Spleen (tissue), 11 donors: ENCODE data around the gene JTB. TPM values are rescaled to one million over a fixed set of nuclear protein-coding genes. Genes with fewer than 3 reads are reported as not detected.

Experiments
- DNase-seq: peaks from one replicate; pipeline ENCODE4 v3.0.0-alpha.2; 2020
- H3K27ac ChIP-seq, 8 donors: fragments of 200-600 bp; sonication (generic) in 7 of 8; 1 replicate in 4 of 8; 2 replicates in 4 of 8; pipeline versions ENCODE4 v1.5.0 to v1.8.0; 2016 to 2021; ENCODE audit warnings: inconsistent platforms in 4 of 8, mild to moderate bottlenecking in 4 of 8, moderate library complexity in 1 of 8
- H3K27me3 ChIP-seq, 7 donors: fragments of 200-600 bp; sonication (generic) in 6 of 7; replicated peaks in 1 of 7; 1 replicate in 4 of 7; 2 replicates in 3 of 7; pipeline versions ENCODE4 v1.5.0 to v1.8.0; 2016 to 2021; ENCODE audit warnings: inconsistent platforms in 3 of 7, mild to moderate bottlenecking in 1 of 7
- H3K36me3 ChIP-seq, 6 donors: fragments of 200-600 bp; sonication (generic) in 5 of 6; 1 replicate in 4 of 6; 2 replicates in 2 of 6; pipeline versions ENCODE4 v1.5.0 to v1.8.0; 2016 to 2021; ENCODE audit warnings: inconsistent platforms in 2 of 6
- H3K4me1 ChIP-seq, 6 donors: fragments of 200-600 bp; sonication (generic) in 5 of 6; 1 replicate in 3 of 6; 2 replicates in 3 of 6; pipeline versions ENCODE4 v1.5.0 to v1.8.0; 2016 to 2021; ENCODE audit warnings: inconsistent platforms in 3 of 6
- H3K4me3 ChIP-seq, 8 donors: fragments of 200-600 bp; sonication (generic) in 7 of 8; 1 replicate in 4 of 8; 2 replicates in 4 of 8; pipeline versions ENCODE4 v1.5.0 to v1.8.0; 2016 to 2021; ENCODE audit warnings: inconsistent platforms in 4 of 8, mild to moderate bottlenecking in 4 of 8, moderate library complexity in 2 of 8
- H3K9me3 ChIP-seq, 8 donors: fragments of 200-600 bp; sonication (generic) in 7 of 8; 1 replicate in 4 of 8; 2 replicates in 4 of 8; pipeline versions ENCODE4 v1.5.0 to v1.8.0; 2016 to 2021; ENCODE audit warnings: inconsistent platforms in 4 of 8
- POLR2A ChIP-seq, 3 donors: fragments of 450-650 bp; IDR thresholded peaks; one replicate each; pipeline ENCODE4 v1.5.1; 2017; ENCODE audit warnings: antibody characterized with exemption in 3 of 3, mild to moderate bottlenecking in 1 of 3
- POLR2AphosphoS5 ChIP-seq, 3 donors: sonication (generic); formaldehyde crosslinking; IDR thresholded peaks; one replicate each; pipeline ENCODE4 v1.5.1; 2017; ENCODE audit warnings: antibody characterized with exemption in 3 of 3
- WGBS, 5 donors: extraction: QIAGEN DNeasy Blood & Tissue Kit in 3 of 5; methylation state at CpG; one replicate each; pipeline versions ENCODE4 v1.1.5 to v1.1.7; 2013 to 2018; 5-methylcytosine and 5-hydroxymethylcytosine counted together
- intact Hi-C: fragments of 100-400 bp; cut with DNase I; formaldehyde crosslinking; loops from one replicate; pipeline ENCODE4 v1.15.0; 2023; ENCODE audit warnings: low total_unique reads
- polyA plus RNA-seq, 3 donors: library from polyadenylated mRNA; stranded (reverse); fragments of 200-250 nt; gene quantifications; one replicate each; pipeline ENCODE4 v1.2.1, GENCODE V29; 2013
- total RNA-seq, 7 donors: library from RNA; depleted of rRNA in 3 of 7; stranded (reverse); fragments of >200 nt in 3 of 7; fragmentation: NEBNext Ultra II Directional in 4 of 7; extraction: Animal tissue kit (Norgen Biotek cat#: 25700) in 4 of 7; gene quantifications; one replicate each; pipeline versions ENCODE4 v1.1.0 to v1.2.1, GENCODE V29; 2016 to 2021
- TF ChIP-seq, protein P1 (sequence below), 11 experiments: fragments of 200-600 bp in 7 of 11; fragments of 450-650 bp in 4 of 11; sonication (generic) in 4 of 11; IDR thresholded peaks in 8 of 11; conservative IDR thresholded peaks in 3 of 11; 1 replicate in 7 of 11; 2 replicates in 4 of 11; pipeline versions ENCODE4 v1.4.0 to v1.8.0; 2016 to 2021; ENCODE audit warnings: antibody characterized with exemption in 11 of 11, inconsistent platforms in 4 of 11, mild to moderate bottlenecking in 1 of 11
- donor health status: healthy with polysubstance abuse.
- donor health status: DM: no; HTN: no; CAD: no; lungs with moderate emphysema.
- donor health status: DM: no; HTN: no; CAD: no.
- donor health status: Bipolar disorder and iron deficiency.
- donor health status: healthy.
- donor health status: DM: no; HTN: no; CAD: no.
- donor health status: DM: yes; HTN: yes; CAD: no.

JTB gene
- total and polyA plus RNA-seq, 10 donors = 97.9 to 243 (median 194) TPM

DNA sequence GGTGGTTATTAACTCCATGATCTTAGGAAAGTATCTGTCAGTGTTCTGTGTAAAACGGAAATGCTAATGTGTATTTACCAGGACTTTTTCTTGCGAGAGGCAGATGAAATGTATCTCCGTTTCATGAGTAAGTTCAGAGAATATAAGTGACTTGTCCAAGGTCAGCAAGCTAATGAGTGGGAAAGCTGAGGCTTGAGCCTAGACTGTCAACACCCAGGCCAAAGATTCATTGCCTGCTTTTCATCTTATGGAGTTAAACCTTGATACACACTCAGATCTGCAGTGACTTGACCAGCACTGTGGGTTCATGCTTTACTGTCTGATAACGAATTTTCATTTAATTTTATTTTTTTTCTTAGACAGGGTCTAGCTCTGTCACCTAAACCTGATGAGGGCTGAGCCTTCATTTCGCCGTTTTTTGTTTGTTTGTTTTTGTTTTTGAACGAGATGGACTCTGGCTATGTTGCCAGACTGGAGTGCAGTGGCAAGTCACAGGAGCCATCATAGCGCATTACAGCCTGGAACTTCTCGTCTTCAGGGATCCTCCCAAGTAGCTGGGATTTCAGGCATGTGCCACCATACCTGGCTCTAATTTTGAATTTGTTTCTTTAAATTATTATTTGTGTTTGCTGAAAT, 918 bp upstream of the JTB start:
- Histone ChIP-seq H3K27me3 (no peaks in the 10 kb centered on the region), H3K36me3 (peaks cover 0 to 58% (median 26%) of the 10 kb centered on the region in 6 donors), H3K4me1 (peaks cover 20 to 80% (median 54%) of the 10 kb centered on the region in 6 donors), H3K4me3 (peak overlapping the region in 7 of 8 donors; percentile 84 to 98 (median 95)), H3K27ac (peak overlapping the region; percentile 91 to 98 (median 94)), H3K9me3 (no peaks in the 10 kb centered on the region)
- intact Hi-C loops = no loop called here
- WGBS, 5 donors = 60 to 79% (median 69%) methylated on average over 9 of the region's 9 CpGs
- peak; percentile 16 for DNase-seq
- TF ChIP-seq POLR2A (IDR thresholded peaks at IDR 0.05) (no peak), POLR2AphosphoS5 (IDR thresholded peaks at IDR 0.05) (no peak)
- TF ChIP-seq, protein P1, sequence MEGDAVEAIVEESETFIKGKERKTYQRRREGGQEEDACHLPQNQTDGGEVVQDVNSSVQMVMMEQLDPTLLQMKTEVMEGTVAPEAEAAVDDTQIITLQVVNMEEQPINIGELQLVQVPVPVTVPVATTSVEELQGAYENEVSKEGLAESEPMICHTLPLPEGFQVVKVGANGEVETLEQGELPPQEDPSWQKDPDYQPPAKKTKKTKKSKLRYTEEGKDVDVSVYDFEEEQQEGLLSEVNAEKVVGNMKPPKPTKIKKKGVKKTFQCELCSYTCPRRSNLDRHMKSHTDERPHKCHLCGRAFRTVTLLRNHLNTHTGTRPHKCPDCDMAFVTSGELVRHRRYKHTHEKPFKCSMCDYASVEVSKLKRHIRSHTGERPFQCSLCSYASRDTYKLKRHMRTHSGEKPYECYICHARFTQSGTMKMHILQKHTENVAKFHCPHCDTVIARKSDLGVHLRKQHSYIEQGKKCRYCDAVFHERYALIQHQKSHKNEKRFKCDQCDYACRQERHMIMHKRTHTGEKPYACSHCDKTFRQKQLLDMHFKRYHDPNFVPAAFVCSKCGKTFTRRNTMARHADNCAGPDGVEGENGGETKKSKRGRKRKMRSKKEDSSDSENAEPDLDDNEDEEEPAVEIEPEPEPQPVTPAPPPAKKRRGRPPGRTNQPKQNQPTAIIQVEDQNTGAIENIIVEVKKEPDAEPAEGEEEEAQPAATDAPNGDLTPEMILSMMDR (IDR thresholded peaks at IDR 0.05 in 8 of 11, conservative IDR thresholded peaks at IDR 0.05 in 3 of 11) = no peak

GRCh38 chr1:153976819-153977249, 640 bp downstream of the JTB start:
- Histone ChIP-seq H3K27me3 (no peaks in the 10 kb centered on the region), H3K4me3 (peak overlapping the region; percentile 84 to 98 (median 94)), H3K36me3 (peaks cover 0 to 54% (median 32%) of the 10 kb centered on the region in 6 donors), H3K27ac (peak overlapping the region; percentile 91 to 98 (median 94)), H3K4me1 (peaks cover 20 to 78% (median 48%) of the 10 kb centered on the region in 6 donors), H3K9me3 (no peaks in the 10 kb centered on the region)
- 1 to 2% (median 2%) methylated on average over 13 to 16 of the region's 16 CpGs for WGBS, 5 donors
- DNase-seq = peak; percentile 78
- intact Hi-C loops = no loop called here
- TF ChIP-seq, protein P1 (IDR thresholded peaks at IDR 0.05 in 8 of 11, conservative IDR thresholded peaks at IDR 0.05 in 3 of 11) = no peak
- no peak for TF ChIP-seq POLR2A (IDR thresholded peaks at IDR 0.05)
- no peak for TF ChIP-seq POLR2AphosphoS5 (IDR thresholded peaks at IDR 0.05)

- H3K27ac ChIP-seq = peak overlapping the region in 1 of 8 donors; percentile 31
- peaks cover 0 to 42% (median 32%) of the 10 kb centered on the region in 6 donors for H3K36me3 ChIP-seq
- no peaks in the 10 kb centered on the region for H3K9me3 ChIP-seq
- TF ChIP-seq POLR2A (IDR thresholded peaks at IDR 0.05) (no peak), POLR2AphosphoS5 (IDR thresholded peaks at IDR 0.05) (peak in 1 of 3 donors; percentile 30)
- TF ChIP-seq, protein P1 (IDR thresholded peaks at IDR 0.05 in 8 of 11, conservative IDR thresholded peaks at IDR 0.05 in 3 of 11) = no peak
- 82 to 92% (median 85%) methylated on average over 7 of the region's 7 CpGs for WGBS, 5 donors
- no peak overlapping the region for H3K4me3 ChIP-seq
- H3K4me1 ChIP-seq = peaks cover 23 to 72% (median 39%) of the 10 kb centered on the region in 6 donors
- H3K27me3 ChIP-seq = no peaks in the 10 kb centered on the region
- intact Hi-C loops = no loop called here
- DNase-seq = peak; percentile 59
Measured at GRCh38 chr1:153973525-153973924, 3.9 kb downstream of the JTB start.

- Histone ChIP-seq H3K9me3 (no peaks in the 10 kb centered on the region), H3K27me3 (no peaks in the 10 kb centered on the region), H3K4me1 (peaks cover 21 to 72% (median 39%) of the 10 kb centered on the region in 6 donors), H3K4me3 (no peak overlapping the region), H3K27ac (peak overlapping the region in 1 of 8 donors; percentile 55), H3K36me3 (peaks cover 0 to 42% (median 32%) of the 10 kb centered on the region in 6 donors)
- no peak for DNase-seq
- WGBS, 5 donors = 93 to 99% (median 96%) methylated on average over 3 of the region's 3 CpGs
- TF ChIP-seq POLR2A (IDR thresholded peaks at IDR 0.05) (no peak), POLR2AphosphoS5 (IDR thresholded peaks at IDR 0.05) (no peak)
- TF ChIP-seq, protein P1 (IDR thresholded peaks at IDR 0.05 in 8 of 11, conservative IDR thresholded peaks at IDR 0.05 in 3 of 11) = no peak
- intact Hi-C loops = no loop called here
Measured at GRCh38 chr1:153973071-153973470, 4.4 kb downstream of the JTB start.
